Measurements from ENCODE around the gene UBE2F.
"Not testable (repeated sequence)": the region's sequence is repeated elsewhere in the genome, so short reads cannot be mapped to it uniquely, and the experiment has no call there.

DNA sequence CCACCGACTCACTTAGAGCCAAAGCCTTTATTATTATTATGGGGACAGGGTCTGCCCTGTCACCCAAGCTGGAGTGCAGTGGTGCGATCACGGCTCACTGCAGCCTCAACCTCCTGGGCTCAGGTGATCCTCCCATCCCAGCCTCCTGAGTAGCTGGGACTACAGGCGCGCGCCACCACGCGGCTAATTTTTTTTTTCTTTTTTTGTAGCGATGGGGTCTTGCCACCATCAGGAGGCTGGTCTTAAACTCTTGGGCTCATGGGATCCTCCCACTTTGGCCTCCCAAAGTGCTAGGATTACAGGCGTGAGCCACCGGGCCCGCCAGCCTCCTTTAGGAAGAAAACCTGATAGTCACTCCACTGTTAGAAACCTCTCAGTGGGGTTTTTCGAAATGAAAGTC is 970 bp upstream of the UBE2F start:
- TF ChIP-seq, protein P1, sequence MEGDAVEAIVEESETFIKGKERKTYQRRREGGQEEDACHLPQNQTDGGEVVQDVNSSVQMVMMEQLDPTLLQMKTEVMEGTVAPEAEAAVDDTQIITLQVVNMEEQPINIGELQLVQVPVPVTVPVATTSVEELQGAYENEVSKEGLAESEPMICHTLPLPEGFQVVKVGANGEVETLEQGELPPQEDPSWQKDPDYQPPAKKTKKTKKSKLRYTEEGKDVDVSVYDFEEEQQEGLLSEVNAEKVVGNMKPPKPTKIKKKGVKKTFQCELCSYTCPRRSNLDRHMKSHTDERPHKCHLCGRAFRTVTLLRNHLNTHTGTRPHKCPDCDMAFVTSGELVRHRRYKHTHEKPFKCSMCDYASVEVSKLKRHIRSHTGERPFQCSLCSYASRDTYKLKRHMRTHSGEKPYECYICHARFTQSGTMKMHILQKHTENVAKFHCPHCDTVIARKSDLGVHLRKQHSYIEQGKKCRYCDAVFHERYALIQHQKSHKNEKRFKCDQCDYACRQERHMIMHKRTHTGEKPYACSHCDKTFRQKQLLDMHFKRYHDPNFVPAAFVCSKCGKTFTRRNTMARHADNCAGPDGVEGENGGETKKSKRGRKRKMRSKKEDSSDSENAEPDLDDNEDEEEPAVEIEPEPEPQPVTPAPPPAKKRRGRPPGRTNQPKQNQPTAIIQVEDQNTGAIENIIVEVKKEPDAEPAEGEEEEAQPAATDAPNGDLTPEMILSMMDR (IDR thresholded peaks at IDR 0.05) = not testable (repeated sequence)
- TF ChIP-seq RAD21 (IDR thresholded peaks at IDR 0.05; ENCODE audit: low read length); EP300 (IDR thresholded peaks at IDR 0.05; ENCODE audit: borderline replicate concordance in 1 of 2, low read depth in 1 of 2, low read length in 1 of 2): not testable (repeated sequence)
